OCI-LY7 (cell line): ENCODE results near the gene VNN1.

ENCODE experiments used
- EZH2phosphoT487 ChIP-seq: fragments of 200-600 bp; sonication (generic); IDR thresholded peaks from 2 replicates; pipeline ENCODE4 v1.6.1; 2018; ENCODE audit warnings: low read depth, borderline replicate concordance, mild to moderate bottlenecking, mixed run types, antibody characterized with exemption, low read length, moderate library complexity, mixed read lengths
- TF ChIP-seq, protein P1 (sequence below): fragments of 200-600 bp; sonication (generic); conservative IDR thresholded peaks from 2 replicates; pipeline ENCODE4 v1.5.1; 2014; ENCODE audit warnings: mild to moderate bottlenecking, antibody characterized with exemption, low read length, moderate library complexity, mixed read lengths

DNA sequence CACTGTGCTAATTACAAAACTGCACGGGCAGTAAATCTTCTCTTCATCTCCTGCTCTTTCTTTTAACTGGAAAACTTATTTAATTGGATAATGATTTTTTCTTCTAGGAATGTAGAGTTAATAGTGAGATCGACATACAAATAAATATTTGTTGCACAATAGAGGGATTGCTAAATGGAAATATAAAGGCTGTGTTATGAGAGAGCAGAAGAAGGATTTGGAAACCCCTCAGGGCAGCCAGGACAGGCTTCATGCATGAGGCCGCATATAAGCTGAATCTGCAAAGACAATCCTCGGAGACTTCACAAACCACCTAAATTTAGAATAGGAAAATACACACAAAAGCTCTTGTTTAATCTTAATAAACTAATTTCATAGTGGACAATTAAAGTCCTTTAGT, 51.9 kb downstream of the VNN1 start:
- TF ChIP-seq, protein P1, sequence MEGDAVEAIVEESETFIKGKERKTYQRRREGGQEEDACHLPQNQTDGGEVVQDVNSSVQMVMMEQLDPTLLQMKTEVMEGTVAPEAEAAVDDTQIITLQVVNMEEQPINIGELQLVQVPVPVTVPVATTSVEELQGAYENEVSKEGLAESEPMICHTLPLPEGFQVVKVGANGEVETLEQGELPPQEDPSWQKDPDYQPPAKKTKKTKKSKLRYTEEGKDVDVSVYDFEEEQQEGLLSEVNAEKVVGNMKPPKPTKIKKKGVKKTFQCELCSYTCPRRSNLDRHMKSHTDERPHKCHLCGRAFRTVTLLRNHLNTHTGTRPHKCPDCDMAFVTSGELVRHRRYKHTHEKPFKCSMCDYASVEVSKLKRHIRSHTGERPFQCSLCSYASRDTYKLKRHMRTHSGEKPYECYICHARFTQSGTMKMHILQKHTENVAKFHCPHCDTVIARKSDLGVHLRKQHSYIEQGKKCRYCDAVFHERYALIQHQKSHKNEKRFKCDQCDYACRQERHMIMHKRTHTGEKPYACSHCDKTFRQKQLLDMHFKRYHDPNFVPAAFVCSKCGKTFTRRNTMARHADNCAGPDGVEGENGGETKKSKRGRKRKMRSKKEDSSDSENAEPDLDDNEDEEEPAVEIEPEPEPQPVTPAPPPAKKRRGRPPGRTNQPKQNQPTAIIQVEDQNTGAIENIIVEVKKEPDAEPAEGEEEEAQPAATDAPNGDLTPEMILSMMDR, result no peak
- no peak for TF ChIP-seq EZH2phosphoT487
